ENCODE data around the gene COPS8. TPM values are rescaled to one million over a fixed set of nuclear protein-coding genes. Genes with fewer than 3 reads are reported as not detected.

The COPS8 gene
- total RNA-seq, 1 experiment from 2014 or later, result 87.4 TPM

DNA sequence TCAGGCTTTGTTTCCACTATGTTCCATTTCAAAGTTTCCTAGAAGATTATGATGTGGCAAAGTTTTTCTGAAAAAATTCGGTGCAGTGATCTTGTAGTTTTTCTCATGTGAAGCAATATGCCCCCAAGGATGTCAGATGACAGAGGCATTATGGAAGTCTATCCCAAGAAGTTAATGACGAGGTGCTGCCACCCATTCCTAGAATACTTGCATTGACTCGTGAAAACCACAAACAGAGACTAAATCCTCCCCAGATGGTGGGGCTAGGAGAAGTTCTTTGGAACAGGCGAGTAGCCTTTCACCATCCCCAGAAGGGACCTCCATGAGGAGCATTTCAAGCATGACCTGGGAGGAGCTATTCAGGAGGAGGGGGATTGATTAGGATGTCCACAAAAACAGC, 40.2 kb upstream of the COPS8 start:
- Histone ChIP-seq H3K4me3 (ENCODE audit: low read depth, low read length, poor library complexity, severe bottlenecking) (no peak overlapping the region), H3K36me3 (ENCODE audit: insufficient read depth, low read length, poor library complexity, severe bottlenecking) (no peaks in the 10 kb centered on the region), H3K27me3 (replicated peaks; ENCODE audit: insufficient read depth, low read depth, low read length, poor library complexity) (peaks cover 45% of the 10 kb centered on the region), H3K27ac (ENCODE audit: low read depth, low read length, poor library complexity, severe bottlenecking) (no peak overlapping the region), H3K9me3 (ENCODE audit: low read depth, low read length, poor library complexity, severe bottlenecking) (peaks cover 12% of the 10 kb centered on the region), H3K4me1 (ENCODE audit: insufficient read depth, low read length, poor library complexity, severe bottlenecking) (no peaks in the 10 kb centered on the region)
- intact Hi-C loops (cut with micrococcal nuclease; ENCODE audit: unreplicated experiment), result no loop called here
- ChIA-PET CTCF (no interaction called here), POLR2A (ENCODE audit: low non-redundant PET) (no interaction called here)
- BruUV-seq (replicated peaks), result no TSS peak
- TF ChIP-seq EZH2 (IDR thresholded peaks at IDR 0.05; ENCODE audit: borderline replicate concordance, low read depth, low read length, poor library complexity, severe bottlenecking) (no peak), CTCF (conservative IDR thresholded peaks at IDR 0.05; ENCODE audit: low read depth, low read length) (no peak)
- DNase-seq (ENCODE audit: low spot score), result no peak

DNA sequence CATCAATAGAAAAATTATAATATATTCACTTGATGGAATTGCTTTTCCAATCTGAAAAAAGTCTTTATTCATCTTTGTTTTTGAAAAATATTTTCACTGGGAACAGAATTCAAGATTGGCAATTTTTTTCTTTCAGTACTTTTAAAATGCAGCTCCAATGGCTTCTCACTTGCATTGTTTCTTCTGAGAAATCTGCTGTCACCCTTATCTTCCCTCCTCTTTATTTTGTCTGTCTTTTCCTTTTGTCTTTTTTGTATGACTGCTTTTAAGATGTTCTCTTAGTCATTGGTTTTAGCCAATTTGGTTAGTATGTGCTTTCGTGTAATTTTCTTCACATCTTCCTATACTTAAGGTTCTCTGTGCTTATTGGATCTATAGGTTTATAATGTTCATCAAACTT, 37.1 kb upstream of the COPS8 start:
- H3K27me3 ChIP-seq (replicated peaks; ENCODE audit: insufficient read depth, low read depth, low read length, poor library complexity), result peaks cover 39% of the 10 kb centered on the region
- BruUV-seq (replicated peaks), result no TSS peak
- POLR2A ChIA-PET (ENCODE audit: low non-redundant PET), result no interaction called here
- H3K9me3 ChIP-seq (ENCODE audit: low read depth, low read length, poor library complexity, severe bottlenecking), result peaks cover 12% of the 10 kb centered on the region
- no peaks in the 10 kb centered on the region for H3K4me1 ChIP-seq (ENCODE audit: insufficient read depth, low read length, poor library complexity, severe bottlenecking)
- DNase-seq (ENCODE audit: low spot score), result no peak
- no peaks in the 10 kb centered on the region for H3K36me3 ChIP-seq (ENCODE audit: insufficient read depth, low read length, poor library complexity, severe bottlenecking)
- TF ChIP-seq EZH2 (IDR thresholded peaks at IDR 0.05; ENCODE audit: borderline replicate concordance, low read depth, low read length, poor library complexity, severe bottlenecking) (no peak), CTCF (conservative IDR thresholded peaks at IDR 0.05; ENCODE audit: low read depth, low read length) (no peak)
- no peak overlapping the region for H3K4me3 ChIP-seq (ENCODE audit: low read depth, low read length, poor library complexity, severe bottlenecking)
- H3K27ac ChIP-seq (ENCODE audit: low read depth, low read length, poor library complexity, severe bottlenecking), result no peak overlapping the region
- CTCF ChIA-PET, result no interaction called here
- intact Hi-C loops (cut with micrococcal nuclease; ENCODE audit: unreplicated experiment), result no loop called here

- no peaks in the 10 kb centered on the region for H3K36me3 ChIP-seq (ENCODE audit: insufficient read depth, low read length, poor library complexity, severe bottlenecking)
- DNase-seq (ENCODE audit: low spot score), result no peak
- intact Hi-C loops (cut with micrococcal nuclease; ENCODE audit: unreplicated experiment), result no loop called here
- no peak for TF ChIP-seq EZH2 (IDR thresholded peaks at IDR 0.05; ENCODE audit: borderline replicate concordance, low read depth, low read length, poor library complexity, severe bottlenecking)
- no peak for TF ChIP-seq CTCF (conservative IDR thresholded peaks at IDR 0.05; ENCODE audit: low read depth, low read length)
- H3K27ac ChIP-seq (ENCODE audit: low read depth, low read length, poor library complexity, severe bottlenecking), result no peak overlapping the region
- peaks cover 21% of the 10 kb centered on the region for H3K27me3 ChIP-seq (replicated peaks; ENCODE audit: insufficient read depth, low read depth, low read length, poor library complexity)
- H3K4me3 ChIP-seq (ENCODE audit: low read depth, low read length, poor library complexity, severe bottlenecking), result no peak overlapping the region
- peaks cover 12% of the 10 kb centered on the region for H3K9me3 ChIP-seq (ENCODE audit: low read depth, low read length, poor library complexity, severe bottlenecking)
- CTCF ChIA-PET, result no interaction called here
- H3K4me1 ChIP-seq (ENCODE audit: insufficient read depth, low read length, poor library complexity, severe bottlenecking), result no peaks in the 10 kb centered on the region
- POLR2A ChIA-PET (ENCODE audit: low non-redundant PET), result no interaction called here
- no TSS peak for BruUV-seq (replicated peaks)
These were observed 33.8 kb upstream of the COPS8 start for GRCh38 chr2:237051861-237052260.
